WTC11 (cell line): Measurements from ENCODE around the gene PSORS1C1. TPM values are rescaled to one million over a fixed set of nuclear protein-coding genes. Genes with fewer than 3 reads are reported as not detected.

Experiments used
- ATAC-seq: fragments of 200-7000 bp; cut with Tn5 transposase; 2 replicates; pipeline ENCODE4 v1.10.0; 2021; ENCODE audit warnings: mild to moderate bottlenecking, moderate library complexity
- CTCF ChIA-PET: fragments of 300-600 bp; sonication (Branson Sonifier 250); formaldehyde crosslinking; loops from one replicate; lab custom pipeline; 2021; ENCODE audit warnings: antibody characterized with exemption; lab: Charles Lee
- POLR2A ChIA-PET: fragments of 350-600 bp; sonication (Branson Sonifier 250); formaldehyde crosslinking; loops from one replicate; lab custom pipeline; 2021; ENCODE audit warnings: antibody characterized with exemption; lab: Charles Lee
- DNase-seq: peaks from one replicate; pipeline ENCODE4 v3.0.0; 2021; ENCODE audit warnings: low spot score
- H3K27ac Mint-ChIP-seq: 2 replicates; pipeline ENCODE4 v1.8.0; 2021; ENCODE audit warnings: mixed read lengths
- H3K27me3 Mint-ChIP-seq: 2 replicates; pipeline ENCODE4 v1.8.0; 2021; ENCODE audit warnings: low read depth, mild to moderate bottlenecking, moderate library complexity, mixed read lengths
- H3K36me3 Mint-ChIP-seq: 2 replicates; pipeline ENCODE4 v1.8.0; 2021; ENCODE audit warnings: mixed read lengths
- H3K4me1 Mint-ChIP-seq: 2 replicates; pipeline ENCODE4 v1.8.0; 2022; ENCODE audit warnings: mixed read lengths
- H3K4me3 Mint-ChIP-seq: 2 replicates; pipeline ENCODE4 v1.8.0; 2021; ENCODE audit warnings: mild to moderate bottlenecking, moderate library complexity, mixed read lengths
- H3K9me3 Mint-ChIP-seq: 2 replicates; pipeline ENCODE4 v1.8.0; 2021; ENCODE audit warnings: mixed read lengths
- CBFB ChIP-seq: sonication (generic); formaldehyde crosslinking; IDR thresholded peaks from 2 replicates; pipeline ENCODE4 v1.8.1; 2022; ENCODE audit warnings: mild to moderate bottlenecking, low read depth, missing genetic modification reagents
- CREB1 ChIP-seq: sonication (generic); formaldehyde crosslinking; IDR thresholded peaks from 2 replicates; pipeline ENCODE4 v1.8.0; 2023; ENCODE audit warnings: mild to moderate bottlenecking, missing genetic modification reagents
- ELF4 ChIP-seq: sonication (generic); formaldehyde crosslinking; IDR thresholded peaks from 2 replicates; pipeline ENCODE4 v1.8.1; 2022; ENCODE audit warnings: low read depth, mild to moderate bottlenecking, moderate library complexity, missing genetic modification reagents
- ESRRA ChIP-seq: sonication (generic); formaldehyde crosslinking; IDR thresholded peaks from 2 replicates; pipeline ENCODE4 v1.8.1; 2022; ENCODE audit warnings: mild to moderate bottlenecking, missing genetic modification reagents, borderline replicate concordance
- GRHL2 ChIP-seq: fragments of 250-450 bp; sonication (Bioruptor Pico); IDR thresholded peaks from 2 replicates; pipeline ENCODE4 v1.8.0; 2022; ENCODE audit warnings: mild to moderate bottlenecking, moderate library complexity; ENCODE audit not compliant: insufficient replicate concordance, severe bottlenecking
- IRF2 ChIP-seq: sonication (generic); formaldehyde crosslinking; IDR thresholded peaks from 2 replicates; pipeline ENCODE4 v1.8.0; 2022; ENCODE audit warnings: low read depth, missing genetic modification reagents, borderline replicate concordance
- MXD4 ChIP-seq: fragments of 250-450 bp; sonication (Bioruptor Pico); IDR thresholded peaks from 2 replicates; pipeline ENCODE4 v1.8.0; 2021; ENCODE audit warnings: mild to moderate bottlenecking, moderate library complexity, borderline replicate concordance
- OVOL2 ChIP-seq: fragments of 250-450 bp; sonication (Bioruptor Pico); IDR thresholded peaks from 2 replicates; pipeline ENCODE4 v1.9.0; 2021; ENCODE audit warnings: mild to moderate bottlenecking, borderline replicate concordance
- RORB ChIP-seq: fragments of 250-450 bp; sonication (Bioruptor Pico); IDR thresholded peaks from 2 replicates; pipeline ENCODE4 v1.9.0; 2021; ENCODE audit warnings: mild to moderate bottlenecking
- SMAD3 ChIP-seq: sonication (generic); formaldehyde crosslinking; IDR thresholded peaks from 2 replicates; pipeline ENCODE4 v1.8.0; 2022; ENCODE audit warnings: missing genetic modification reagents, mild to moderate bottlenecking, borderline replicate concordance
- SMAD4 ChIP-seq: sonication (generic); formaldehyde crosslinking; IDR thresholded peaks from 2 replicates; pipeline ENCODE4 v1.8.0; 2022; ENCODE audit warnings: mild to moderate bottlenecking, missing genetic modification reagents
- TCF7 ChIP-seq: sonication (generic); formaldehyde crosslinking; IDR thresholded peaks from 2 replicates; pipeline ENCODE4 v1.8.0; 2022; ENCODE audit warnings: mild to moderate bottlenecking, low read depth, missing genetic modification reagents, moderate library complexity
- ZNF671 ChIP-seq: fragments of 250-450 bp; sonication (Bioruptor Pico); IDR thresholded peaks from 2 replicates; pipeline ENCODE4 v1.8.0; 2021; ENCODE audit warnings: mild to moderate bottlenecking
- total RNA-seq: library from RNA; stranded (reverse); gene quantifications from 3 replicates; pipeline ENCODE4 v1.2.3, GENCODE V29; 2021
- TF ChIP-seq, protein P1 (sequence below): sonication (generic); formaldehyde crosslinking; IDR thresholded peaks from 2 replicates; pipeline ENCODE4 v1.8.1; 2023; ENCODE audit warnings: mild to moderate bottlenecking, missing genetic modification reagents, borderline replicate concordance
- TF ChIP-seq, protein P2 (sequence below): fragments of 250-450 bp; sonication (Bioruptor Pico); conservative IDR thresholded peaks from 2 replicates; pipeline ENCODE4 v1.9.0; 2021; ENCODE audit warnings: mild to moderate bottlenecking
- TF ChIP-seq, protein P3 (sequence below): sonication (generic); formaldehyde crosslinking; IDR thresholded peaks from 2 replicates; pipeline ENCODE4 v1.8.1; 2022; ENCODE audit warnings: missing genetic modification reagents, borderline replicate concordance
- TF ChIP-seq, protein P4 (sequence below): sonication (generic); formaldehyde crosslinking; IDR thresholded peaks from 2 replicates; pipeline ENCODE4 v1.8.0; 2023; ENCODE audit warnings: missing genetic modification reagents, mild to moderate bottlenecking, borderline replicate concordance
- TF ChIP-seq, protein P5 (sequence below): fragments of 250-450 bp; sonication (Bioruptor Pico); IDR thresholded peaks from 2 replicates; pipeline ENCODE4 v1.9.0; 2021; ENCODE audit warnings: mild to moderate bottlenecking, borderline replicate concordance

The PSORS1C1 gene
- total RNA-seq, 1 experiment from 2014 or later = 0.66 TPM

DNA sequence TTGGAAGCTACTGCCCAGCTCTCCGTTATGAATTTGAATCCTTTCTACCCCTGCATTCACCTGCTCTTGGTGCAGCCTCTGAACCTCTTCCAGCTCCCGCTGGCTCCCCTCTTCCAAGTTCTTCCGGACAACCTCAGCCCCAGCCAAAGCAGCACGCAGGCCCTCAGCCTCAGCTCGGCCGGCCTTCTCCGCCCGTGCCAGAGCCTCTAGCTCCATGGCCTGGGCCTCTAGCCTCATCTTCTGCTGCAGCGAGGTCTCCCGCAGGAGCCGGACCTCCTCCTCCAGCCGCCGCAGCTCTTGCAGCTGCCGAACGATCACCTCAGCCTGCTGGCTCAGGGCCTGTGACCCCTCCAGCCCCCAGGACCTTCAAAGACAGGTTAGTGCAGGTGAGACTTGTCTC is 39.8 kb downstream of the PSORS1C1 start:
- H3K4me1 Mint-ChIP-seq = peaks cover 21% of the 10 kb centered on the region
- no peak for ATAC-seq
- H3K9me3 Mint-ChIP-seq = no peaks in the 10 kb centered on the region
- ChIA-PET CTCF (interaction anchor here (0.6 to 1.1 kb wide), 2 partner anchors 25 to 94 kb away, joined by 3 read pairs; no protein-coding TSS in a partner anchor), POLR2A (no interaction called here)
- no peak overlapping the region for H3K4me3 Mint-ChIP-seq
- peaks cover 48% of the 10 kb centered on the region for H3K36me3 Mint-ChIP-seq
- H3K27me3 Mint-ChIP-seq = no peaks in the 10 kb centered on the region
- no peak for DNase-seq
- no peak for TF ChIP-seq CBFB (CRISPR knock-in tag)
- no peak overlapping the region for H3K27ac Mint-ChIP-seq

DNA sequence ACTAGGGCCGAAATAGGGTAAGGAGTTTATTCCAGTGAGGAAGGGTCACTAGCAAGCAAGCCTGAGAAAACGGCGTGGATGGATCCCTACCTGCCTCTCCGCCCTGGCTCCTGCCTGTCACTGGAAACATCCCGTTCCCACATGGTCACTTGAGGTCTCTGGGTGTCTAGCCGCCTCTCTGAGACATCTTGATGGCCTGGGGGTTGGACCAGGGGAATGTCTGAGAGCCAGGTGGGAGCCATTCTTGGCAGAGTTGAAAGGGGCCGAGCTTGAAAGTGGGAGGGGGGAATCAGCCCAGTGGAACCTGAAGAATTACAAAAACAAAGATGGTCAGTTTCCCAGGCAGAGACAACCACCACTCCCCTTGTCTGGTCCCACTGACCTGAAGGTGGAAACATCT is 42.0 kb downstream of the PSORS1C1 start:
- no peak for ATAC-seq
- H3K27me3 Mint-ChIP-seq = no peaks in the 10 kb centered on the region
- H3K27ac Mint-ChIP-seq = no peak overlapping the region
- POLR2A ChIA-PET = no interaction called here
- H3K9me3 Mint-ChIP-seq = no peaks in the 10 kb centered on the region
- TF ChIP-seq ELF4 (no peak), CREB1 (CRISPR knock-in tag) (no peak), TCF7 (CRISPR knock-in tag) (no peak), GRHL2 (CRISPR knock-in tag) (no peak), SMAD4 (no peak), RORB (CRISPR knock-in tag) (no peak), OVOL2 (CRISPR knock-in tag) (no peak), SMAD3 (no peak), MXD4 (CRISPR knock-in tag) (no peak), ZNF671 (no peak), ESRRA (CRISPR knock-in tag) (no peak), IRF2 (no peak)
- TF ChIP-seq, protein P1, sequence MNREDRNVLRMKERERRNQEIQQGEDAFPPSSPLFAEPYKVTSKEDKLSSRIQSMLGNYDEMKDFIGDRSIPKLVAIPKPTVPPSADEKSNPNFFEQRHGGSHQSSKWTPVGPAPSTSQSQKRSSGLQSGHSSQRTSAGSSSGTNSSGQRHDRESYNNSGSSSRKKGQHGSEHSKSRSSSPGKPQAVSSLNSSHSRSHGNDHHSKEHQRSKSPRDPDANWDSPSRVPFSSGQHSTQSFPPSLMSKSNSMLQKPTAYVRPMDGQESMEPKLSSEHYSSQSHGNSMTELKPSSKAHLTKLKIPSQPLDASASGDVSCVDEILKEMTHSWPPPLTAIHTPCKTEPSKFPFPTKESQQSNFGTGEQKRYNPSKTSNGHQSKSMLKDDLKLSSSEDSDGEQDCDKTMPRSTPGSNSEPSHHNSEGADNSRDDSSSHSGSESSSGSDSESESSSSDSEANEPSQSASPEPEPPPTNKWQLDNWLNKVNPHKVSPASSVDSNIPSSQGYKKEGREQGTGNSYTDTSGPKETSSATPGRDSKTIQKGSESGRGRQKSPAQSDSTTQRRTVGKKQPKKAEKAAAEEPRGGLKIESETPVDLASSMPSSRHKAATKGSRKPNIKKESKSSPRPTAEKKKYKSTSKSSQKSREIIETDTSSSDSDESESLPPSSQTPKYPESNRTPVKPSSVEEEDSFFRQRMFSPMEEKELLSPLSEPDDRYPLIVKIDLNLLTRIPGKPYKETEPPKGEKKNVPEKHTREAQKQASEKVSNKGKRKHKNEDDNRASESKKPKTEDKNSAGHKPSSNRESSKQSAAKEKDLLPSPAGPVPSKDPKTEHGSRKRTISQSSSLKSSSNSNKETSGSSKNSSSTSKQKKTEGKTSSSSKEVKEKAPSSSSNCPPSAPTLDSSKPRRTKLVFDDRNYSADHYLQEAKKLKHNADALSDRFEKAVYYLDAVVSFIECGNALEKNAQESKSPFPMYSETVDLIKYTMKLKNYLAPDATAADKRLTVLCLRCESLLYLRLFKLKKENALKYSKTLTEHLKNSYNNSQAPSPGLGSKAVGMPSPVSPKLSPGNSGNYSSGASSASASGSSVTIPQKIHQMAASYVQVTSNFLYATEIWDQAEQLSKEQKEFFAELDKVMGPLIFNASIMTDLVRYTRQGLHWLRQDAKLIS (CRISPR knock-in tag) = no peak
- TF ChIP-seq, protein P2, sequence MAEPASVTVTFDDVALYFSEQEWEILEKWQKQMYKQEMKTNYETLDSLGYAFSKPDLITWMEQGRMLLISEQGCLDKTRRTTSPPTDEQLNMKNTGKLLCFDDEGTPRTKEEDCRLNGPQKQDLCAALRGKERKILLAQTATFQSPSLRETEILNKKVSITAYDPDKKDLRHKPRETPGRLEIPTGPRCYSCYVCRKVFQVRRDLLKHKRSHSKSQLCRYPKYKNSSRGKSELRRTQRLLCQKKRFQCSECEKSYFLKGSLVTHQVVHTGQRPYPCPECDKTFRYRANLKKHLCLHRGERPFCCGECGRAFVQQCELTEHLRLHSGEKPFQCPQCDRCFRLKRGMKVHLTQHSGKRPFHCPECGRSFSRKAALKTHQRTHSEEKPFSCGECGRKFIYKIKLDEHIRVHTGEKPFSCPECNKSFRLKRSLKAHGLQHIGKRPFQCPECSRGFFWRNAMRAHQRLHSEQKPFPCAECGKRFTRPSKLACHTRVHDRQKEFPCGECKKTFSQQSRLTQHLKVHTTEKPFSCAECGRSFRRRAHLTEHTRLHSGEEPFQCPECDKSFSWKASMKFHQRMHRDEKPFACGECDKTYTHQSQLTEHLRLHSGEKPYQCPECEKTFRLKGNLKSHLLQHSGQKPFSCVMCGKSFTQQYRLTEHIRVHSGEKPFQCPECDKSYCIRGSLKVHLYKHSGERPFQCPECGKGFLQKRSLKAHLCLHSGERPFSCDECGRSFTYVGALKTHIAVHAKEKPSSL (CRISPR knock-in tag) = no peak
- TF ChIP-seq, protein P3, sequence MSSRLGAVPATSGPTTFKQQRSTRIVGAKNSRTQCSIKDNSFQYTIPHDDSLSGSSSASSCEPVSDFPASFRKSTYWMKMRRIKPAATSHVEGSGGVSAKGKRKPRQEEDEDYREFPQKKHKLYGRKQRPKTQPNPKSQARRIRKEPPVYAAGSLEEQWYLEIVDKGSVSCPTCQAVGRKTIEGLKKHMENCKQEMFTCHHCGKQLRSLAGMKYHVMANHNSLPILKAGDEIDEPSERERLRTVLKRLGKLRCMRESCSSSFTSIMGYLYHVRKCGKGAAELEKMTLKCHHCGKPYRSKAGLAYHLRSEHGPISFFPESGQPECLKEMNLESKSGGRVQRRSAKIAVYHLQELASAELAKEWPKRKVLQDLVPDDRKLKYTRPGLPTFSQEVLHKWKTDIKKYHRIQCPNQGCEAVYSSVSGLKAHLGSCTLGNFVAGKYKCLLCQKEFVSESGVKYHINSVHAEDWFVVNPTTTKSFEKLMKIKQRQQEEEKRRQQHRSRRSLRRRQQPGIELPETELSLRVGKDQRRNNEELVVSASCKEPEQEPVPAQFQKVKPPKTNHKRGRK (CRISPR knock-in tag) = no peak
- TF ChIP-seq, protein P4, sequence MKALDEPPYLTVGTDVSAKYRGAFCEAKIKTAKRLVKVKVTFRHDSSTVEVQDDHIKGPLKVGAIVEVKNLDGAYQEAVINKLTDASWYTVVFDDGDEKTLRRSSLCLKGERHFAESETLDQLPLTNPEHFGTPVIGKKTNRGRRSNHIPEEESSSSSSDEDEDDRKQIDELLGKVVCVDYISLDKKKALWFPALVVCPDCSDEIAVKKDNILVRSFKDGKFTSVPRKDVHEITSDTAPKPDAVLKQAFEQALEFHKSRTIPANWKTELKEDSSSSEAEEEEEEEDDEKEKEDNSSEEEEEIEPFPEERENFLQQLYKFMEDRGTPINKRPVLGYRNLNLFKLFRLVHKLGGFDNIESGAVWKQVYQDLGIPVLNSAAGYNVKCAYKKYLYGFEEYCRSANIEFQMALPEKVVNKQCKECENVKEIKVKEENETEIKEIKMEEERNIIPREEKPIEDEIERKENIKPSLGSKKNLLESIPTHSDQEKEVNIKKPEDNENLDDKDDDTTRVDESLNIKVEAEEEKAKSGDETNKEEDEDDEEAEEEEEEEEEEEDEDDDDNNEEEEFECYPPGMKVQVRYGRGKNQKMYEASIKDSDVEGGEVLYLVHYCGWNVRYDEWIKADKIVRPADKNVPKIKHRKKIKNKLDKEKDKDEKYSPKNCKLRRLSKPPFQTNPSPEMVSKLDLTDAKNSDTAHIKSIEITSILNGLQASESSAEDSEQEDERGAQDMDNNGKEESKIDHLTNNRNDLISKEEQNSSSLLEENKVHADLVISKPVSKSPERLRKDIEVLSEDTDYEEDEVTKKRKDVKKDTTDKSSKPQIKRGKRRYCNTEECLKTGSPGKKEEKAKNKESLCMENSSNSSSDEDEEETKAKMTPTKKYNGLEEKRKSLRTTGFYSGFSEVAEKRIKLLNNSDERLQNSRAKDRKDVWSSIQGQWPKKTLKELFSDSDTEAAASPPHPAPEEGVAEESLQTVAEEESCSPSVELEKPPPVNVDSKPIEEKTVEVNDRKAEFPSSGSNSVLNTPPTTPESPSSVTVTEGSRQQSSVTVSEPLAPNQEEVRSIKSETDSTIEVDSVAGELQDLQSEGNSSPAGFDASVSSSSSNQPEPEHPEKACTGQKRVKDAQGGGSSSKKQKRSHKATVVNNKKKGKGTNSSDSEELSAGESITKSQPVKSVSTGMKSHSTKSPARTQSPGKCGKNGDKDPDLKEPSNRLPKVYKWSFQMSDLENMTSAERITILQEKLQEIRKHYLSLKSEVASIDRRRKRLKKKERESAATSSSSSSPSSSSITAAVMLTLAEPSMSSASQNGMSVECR (CRISPR knock-in tag) = no peak
- TF ChIP-seq, protein P5, sequence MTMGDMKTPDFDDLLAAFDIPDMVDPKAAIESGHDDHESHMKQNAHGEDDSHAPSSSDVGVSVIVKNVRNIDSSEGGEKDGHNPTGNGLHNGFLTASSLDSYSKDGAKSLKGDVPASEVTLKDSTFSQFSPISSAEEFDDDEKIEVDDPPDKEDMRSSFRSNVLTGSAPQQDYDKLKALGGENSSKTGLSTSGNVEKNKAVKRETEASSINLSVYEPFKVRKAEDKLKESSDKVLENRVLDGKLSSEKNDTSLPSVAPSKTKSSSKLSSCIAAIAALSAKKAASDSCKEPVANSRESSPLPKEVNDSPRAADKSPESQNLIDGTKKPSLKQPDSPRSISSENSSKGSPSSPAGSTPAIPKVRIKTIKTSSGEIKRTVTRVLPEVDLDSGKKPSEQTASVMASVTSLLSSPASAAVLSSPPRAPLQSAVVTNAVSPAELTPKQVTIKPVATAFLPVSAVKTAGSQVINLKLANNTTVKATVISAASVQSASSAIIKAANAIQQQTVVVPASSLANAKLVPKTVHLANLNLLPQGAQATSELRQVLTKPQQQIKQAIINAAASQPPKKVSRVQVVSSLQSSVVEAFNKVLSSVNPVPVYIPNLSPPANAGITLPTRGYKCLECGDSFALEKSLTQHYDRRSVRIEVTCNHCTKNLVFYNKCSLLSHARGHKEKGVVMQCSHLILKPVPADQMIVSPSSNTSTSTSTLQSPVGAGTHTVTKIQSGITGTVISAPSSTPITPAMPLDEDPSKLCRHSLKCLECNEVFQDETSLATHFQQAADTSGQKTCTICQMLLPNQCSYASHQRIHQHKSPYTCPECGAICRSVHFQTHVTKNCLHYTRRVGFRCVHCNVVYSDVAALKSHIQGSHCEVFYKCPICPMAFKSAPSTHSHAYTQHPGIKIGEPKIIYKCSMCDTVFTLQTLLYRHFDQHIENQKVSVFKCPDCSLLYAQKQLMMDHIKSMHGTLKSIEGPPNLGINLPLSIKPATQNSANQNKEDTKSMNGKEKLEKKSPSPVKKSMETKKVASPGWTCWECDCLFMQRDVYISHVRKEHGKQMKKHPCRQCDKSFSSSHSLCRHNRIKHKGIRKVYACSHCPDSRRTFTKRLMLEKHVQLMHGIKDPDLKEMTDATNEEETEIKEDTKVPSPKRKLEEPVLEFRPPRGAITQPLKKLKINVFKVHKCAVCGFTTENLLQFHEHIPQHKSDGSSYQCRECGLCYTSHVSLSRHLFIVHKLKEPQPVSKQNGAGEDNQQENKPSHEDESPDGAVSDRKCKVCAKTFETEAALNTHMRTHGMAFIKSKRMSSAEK (CRISPR knock-in tag) = no peak
- TF ChIP-seq, all 79 proteins: peak for 0
- CTCF ChIA-PET = interaction anchor here (0.6 to 1.7 kb wide), 4 partner anchors 14 to 243 kb away, joined by 3 to 5 read pairs (median 4); no protein-coding TSS in a partner anchor
- Mint-ChIP-seq H3K4me1 (peaks cover 27% of the 10 kb centered on the region), H3K36me3 (peaks cover 32% of the 10 kb centered on the region), H3K4me3 (peak overlapping the region; percentile 96)
- no peak for DNase-seq
